HepG2 (cell line): ENCODE data around the gene TXNDC11. TPM values are rescaled to one million over a fixed set of nuclear protein-coding genes. Genes with fewer than 3 reads are reported as not detected.

Experiments used
- ARID2 ChIP-seq: sonication (generic); formaldehyde crosslinking; IDR thresholded peaks from 2 replicates; pipeline ENCODE4 v1.8.1; 2022; ENCODE audit warnings: mild to moderate bottlenecking, missing genetic modification reagents, borderline replicate concordance
- CENPBD1 ChIP-seq: sonication (generic); formaldehyde crosslinking; IDR thresholded peaks from 2 replicates; pipeline ENCODE4 v1.8.0; 2022; ENCODE audit warnings: missing genetic modification reagents, low read depth, mild to moderate bottlenecking, borderline replicate concordance
- ELF3 ChIP-seq: IDR thresholded peaks from 2 replicates; pipeline ENCODE4 v1.6.1; 2016; ENCODE audit warnings: missing genetic modification reagents, missing compliant biosample characterization
- KLF6 ChIP-seq: IDR thresholded peaks from 2 replicates; pipeline ENCODE4 v1.8.0; 2016; ENCODE audit warnings: missing biosample characterization, missing genetic modification reagents
- KMT2A ChIP-seq: sonication (generic); formaldehyde crosslinking; IDR thresholded peaks from 2 replicates; pipeline ENCODE4 v1.4.0; 2020; ENCODE audit warnings: missing genetic modification reagents
- MED1 ChIP-seq: sonication (generic); formaldehyde crosslinking; IDR thresholded peaks from 2 replicates; pipeline ENCODE4 v1.4.0; 2020; ENCODE audit warnings: missing genetic modification reagents
- NBN ChIP-seq: fragments of 450-650 bp; conservative IDR thresholded peaks from 2 replicates; pipeline ENCODE4 v1.6.1; 2017
- NFE2L1 ChIP-seq: sonication (generic); formaldehyde crosslinking; IDR thresholded peaks from 2 replicates; pipeline ENCODE4 v1.4.0; 2020; ENCODE audit warnings: missing genetic modification reagents, mild to moderate bottlenecking, borderline replicate concordance
- NPAS2 ChIP-seq: sonication (generic); formaldehyde crosslinking; IDR thresholded peaks from 2 replicates; pipeline ENCODE4 v1.8.0; 2022; ENCODE audit warnings: mild to moderate bottlenecking, missing genetic modification reagents, borderline replicate concordance
- PBX2 ChIP-seq: IDR thresholded peaks from 2 replicates; pipeline ENCODE4 v1.6.1; 2016; ENCODE audit warnings: control low read depth
- SAP130 ChIP-seq: IDR thresholded peaks from 2 replicates; pipeline ENCODE4 v1.6.1; 2016; ENCODE audit warnings: low read depth
- SRSF1 ChIP-seq: fragments of 200-400 bp; formaldehyde crosslinking; optimal IDR thresholded peaks from 2 replicates; pipeline ENCODE3; 2017; ENCODE audit warnings: mild to moderate bottlenecking, low read depth, low read length, moderate library complexity
- STAG1 ChIP-seq: sonication (generic); formaldehyde crosslinking; IDR thresholded peaks from 2 replicates; pipeline ENCODE4 v1.4.0; 2020; ENCODE audit warnings: missing genetic modification reagents
- STAT5B ChIP-seq: sonication (generic); formaldehyde crosslinking; IDR thresholded peaks from 2 replicates; pipeline ENCODE4 v1.4.0; 2020; ENCODE audit warnings: missing genetic modification reagents
- TFAP4 ChIP-seq: sonication (generic); IDR thresholded peaks from 2 replicates; pipeline ENCODE4 v1.6.1; 2016; ENCODE audit warnings: low read depth, borderline replicate concordance
- U2AF2 ChIP-seq: fragments of 200-400 bp; formaldehyde crosslinking; IDR thresholded peaks from 2 replicates; pipeline ENCODE4 v1.6.1; 2017; ENCODE audit warnings: low read depth, mild to moderate bottlenecking, low read length
- XRCC5 ChIP-seq: fragments of 200-400 bp; formaldehyde crosslinking; optimal IDR thresholded peaks from 2 replicates; pipeline ENCODE3; 2017; ENCODE audit warnings: mild to moderate bottlenecking, low read length
- ZMYM2 ChIP-seq: sonication (generic); formaldehyde crosslinking; IDR thresholded peaks from 2 replicates; pipeline ENCODE4 v1.8.0; 2022; ENCODE audit warnings: mild to moderate bottlenecking, missing genetic modification reagents
- ZNF275 ChIP-seq: sonication (generic); formaldehyde crosslinking; IDR thresholded peaks from 2 replicates; pipeline ENCODE4 v1.8.0; 2022; ENCODE audit warnings: missing genetic modification reagents, mild to moderate bottlenecking, inconsistent platforms, borderline replicate concordance
- ZNF280B ChIP-seq: sonication (generic); formaldehyde crosslinking; IDR thresholded peaks from 2 replicates; pipeline ENCODE4 v1.5.0; 2020; ENCODE audit warnings: missing genetic modification reagents, mild to moderate bottlenecking, borderline replicate concordance
- ZNF672 ChIP-seq: sonication (generic); formaldehyde crosslinking; IDR thresholded peaks from 2 replicates; pipeline ENCODE4 v1.8.1; 2022; ENCODE audit warnings: missing genetic modification reagents
- ZNF740 ChIP-seq: sonication (generic); formaldehyde crosslinking; IDR thresholded peaks from 2 replicates; pipeline ENCODE4 v1.4.0; 2020; ENCODE audit warnings: missing genetic modification reagents
- ZNF75D ChIP-seq: sonication (generic); formaldehyde crosslinking; IDR thresholded peaks from 2 replicates; pipeline ENCODE4 v1.8.1; 2023; ENCODE audit warnings: missing genetic modification reagents, mild to moderate bottlenecking, borderline replicate concordance
- ZSCAN22 ChIP-seq: sonication (generic); formaldehyde crosslinking; IDR thresholded peaks from 2 replicates; pipeline ENCODE4 v1.4.0; 2020; ENCODE audit warnings: mild to moderate bottlenecking, missing genetic modification reagents
- polyA plus RNA-seq, 8 experiments: library from polyadenylated mRNA; depleted of rRNA in 3 of 8; stranded (reverse) in 7 of 8; unstranded in 1 of 8; fragments of >200 nt; fragmentation: Illumina TruSeq in 4 of 8; extraction: Trizol in 4 of 8; gene quantifications; 2 replicates each; pipeline versions ENCODE4 v1.2.1 to v1.2.3, GENCODE V29; 2011 to 2016; ENCODE audit warnings: low read depth in 4 of 8, missing spikeins in 1 of 8, mixed read lengths in 1 of 8; ENCODE audit not compliant: insufficient read depth in 1 of 8
- total RNA-seq, 5 experiments: library from RNA; depleted of rRNA; stranded (reverse); fragments of >200 nt; fragmentation: Illumina TruSeq; extraction: Trizol; gene quantifications; 2 replicates each; pipeline ENCODE4 v1.2.3, GENCODE V29; 2016; ENCODE audit warnings: low read depth in 1 of 5

Gene TXNDC11
- total and polyA plus RNA-seq, 2 of the 13 experiments (the other 11 are each of a cell fraction or from before 2014, with no cell fraction given), result 74.9 to 123 TPM

- peak; percentile 88 for TF ChIP-seq SAP130
- TF ChIP-seq ZNF275 (CRISPR knock-in tag), result no peak
- no peak for TF ChIP-seq CENPBD1 (CRISPR knock-in tag)
- TF ChIP-seq KMT2A, result peak; percentile 74
- no peak for TF ChIP-seq KLF6 (CRISPR knock-in tag)
- TF ChIP-seq SRSF1, result peak; percentile 31
- TF ChIP-seq U2AF2, result no peak
- no peak for TF ChIP-seq ZNF740 (CRISPR knock-in tag)
- TF ChIP-seq STAG1 (CRISPR knock-in tag), result peak; percentile 50
- peak; percentile 94; the same call in 1 of the 2 replicates for TF ChIP-seq ZNF280B (CRISPR knock-in tag)
- TF ChIP-seq ELF3 (CRISPR knock-in tag), result no peak
- TF ChIP-seq TFAP4, result peak; percentile 81; the same call in 1 of the 2 replicates
- no peak for TF ChIP-seq PBX2 (CRISPR knock-in tag)
- TF ChIP-seq NPAS2, result no peak
- no peak for TF ChIP-seq NFE2L1 (CRISPR knock-in tag)
- no peak for TF ChIP-seq ZNF75D (CRISPR knock-in tag)
- no peak for TF ChIP-seq ZMYM2 (CRISPR knock-in tag)
- TF ChIP-seq XRCC5, result peak; percentile 84
- TF ChIP-seq NBN, result no peak
- no peak for TF ChIP-seq STAT5B
- no peak for TF ChIP-seq ZNF672 (CRISPR knock-in tag)
- 0 out of 2 replicates have a peak, but pooled peaks have one; percentile 52 for TF ChIP-seq ARID2 (CRISPR knock-in tag)
- TF ChIP-seq ZSCAN22, result no peak
- peak; percentile 63 for TF ChIP-seq MED1
Measured at GRCh38 chr16:11675561-11676511, 66.8 kb downstream of the TXNDC11 start (continued).
